ENCODE data around the gene TMCC1.

The TMCC1 gene

DNA sequence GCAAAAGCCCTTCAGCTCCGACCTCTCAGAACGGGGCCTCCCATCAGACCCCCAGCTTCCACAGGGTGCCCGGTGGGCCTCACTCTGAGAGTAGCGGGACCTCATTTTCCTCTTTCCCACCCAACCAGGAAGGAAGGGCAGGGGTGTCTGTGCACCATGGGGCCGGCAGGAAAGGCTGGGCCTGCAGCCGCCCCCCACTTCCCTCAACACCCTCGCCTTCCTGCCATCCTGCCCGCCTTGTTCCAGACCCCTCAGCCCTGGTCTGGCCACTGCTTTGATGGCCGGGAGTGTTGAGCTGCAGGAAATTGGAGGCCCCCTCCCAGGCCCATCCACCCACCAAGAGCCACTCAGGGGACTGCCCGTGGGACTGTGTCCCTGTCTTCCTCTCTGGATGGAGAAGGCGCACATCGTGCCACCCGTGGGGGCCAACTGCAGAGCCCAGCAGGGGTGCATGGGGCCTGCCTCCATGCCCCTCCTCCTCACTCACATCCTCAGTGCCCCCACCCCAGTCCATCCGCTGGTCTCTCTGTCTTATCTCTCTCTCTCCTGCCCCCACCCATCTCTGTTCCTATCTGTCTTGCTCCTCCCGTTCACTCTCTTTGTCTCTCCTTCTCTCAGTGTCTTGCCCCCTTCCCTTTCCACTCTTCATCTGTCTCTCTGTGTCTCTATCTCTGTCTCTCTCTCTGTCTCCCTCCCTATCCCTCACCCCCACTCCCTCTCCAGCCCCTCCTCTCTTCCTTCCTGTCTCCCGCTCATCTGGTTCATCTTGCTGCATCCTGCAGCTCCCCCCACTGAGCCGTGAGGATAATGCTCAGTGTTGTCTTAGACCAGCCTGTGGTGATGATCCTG lies 285.2 kb downstream of the TMCC1 start:
- peak overlapping the region; percentile 96 for H3K4me2 ChIP-seq
- no peaks in the 10 kb centered on the region for H3K9me3 ChIP-seq
- H4K20me1 ChIP-seq = peaks cover 29% of the 10 kb centered on the region
- H3K27me3 ChIP-seq = no peaks in the 10 kb centered on the region
- TF ChIP-seq Cebpa-rat (IDR thresholded peaks at IDR 0.05) = no peak
- peak overlapping the region; percentile 91; the same call in 1 of the 2 replicates for H3K4me3 ChIP-seq
- H3K9ac ChIP-seq = peak overlapping the region; percentile 79
- H3K4me1 ChIP-seq = peaks cover 77% of the 10 kb centered on the region
- H3K27ac ChIP-seq = peak overlapping the region; percentile 86
- no peaks in the 10 kb centered on the region for H3K36me3 ChIP-seq

DNA sequence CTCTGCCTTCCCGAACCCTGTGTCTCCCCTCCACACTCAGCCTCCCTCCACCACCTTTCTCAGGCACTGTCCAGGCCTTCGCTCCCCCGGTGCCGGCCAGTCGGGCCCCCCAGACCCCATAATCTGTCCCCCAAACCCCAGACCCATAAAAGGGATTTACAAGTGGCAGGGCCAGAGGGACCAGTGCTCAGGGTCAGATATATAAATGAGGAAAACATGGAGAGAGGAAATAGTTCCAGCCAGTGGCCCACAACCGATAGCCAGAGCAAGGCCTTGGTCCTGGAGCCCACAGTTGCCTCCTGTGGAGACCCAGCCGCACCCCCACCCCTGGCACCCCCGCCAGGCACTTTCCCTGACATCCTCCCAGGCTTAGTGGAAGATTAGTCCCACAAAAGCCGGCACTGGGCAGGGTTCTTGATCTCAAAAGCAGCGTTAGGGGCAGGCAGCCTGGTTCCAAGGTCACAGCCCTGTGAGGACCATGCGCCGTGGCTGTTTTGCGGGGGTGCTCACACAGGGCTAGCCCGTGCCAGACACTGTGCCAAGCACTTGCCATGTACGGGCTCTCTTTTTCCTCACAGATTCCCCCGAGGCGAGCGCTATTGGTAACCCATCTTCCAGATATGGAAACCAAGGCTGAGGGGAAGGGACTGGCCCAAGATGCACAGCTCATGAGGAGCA lies 286.0 kb downstream of the TMCC1 start:
- H3K9ac ChIP-seq = peak overlapping the region; percentile 79
- peaks cover 37% of the 10 kb centered on the region for H4K20me1 ChIP-seq
- peak overlapping the region; percentile 86 for H3K27ac ChIP-seq
- H3K27me3 ChIP-seq = no peaks in the 10 kb centered on the region
- H3K4me3 ChIP-seq = peak overlapping the region; percentile 91
- no peaks in the 10 kb centered on the region for H3K9me3 ChIP-seq
- H3K4me2 ChIP-seq = peak overlapping the region; percentile 96
- H3K36me3 ChIP-seq = 0 out of 2 replicates have a peak, but pooled peaks cover 5% of the 10 kb centered on the region
- TF ChIP-seq Cebpa-rat (IDR thresholded peaks at IDR 0.05) = no peak
- peaks cover 77% of the 10 kb centered on the region for H3K4me1 ChIP-seq

DNA sequence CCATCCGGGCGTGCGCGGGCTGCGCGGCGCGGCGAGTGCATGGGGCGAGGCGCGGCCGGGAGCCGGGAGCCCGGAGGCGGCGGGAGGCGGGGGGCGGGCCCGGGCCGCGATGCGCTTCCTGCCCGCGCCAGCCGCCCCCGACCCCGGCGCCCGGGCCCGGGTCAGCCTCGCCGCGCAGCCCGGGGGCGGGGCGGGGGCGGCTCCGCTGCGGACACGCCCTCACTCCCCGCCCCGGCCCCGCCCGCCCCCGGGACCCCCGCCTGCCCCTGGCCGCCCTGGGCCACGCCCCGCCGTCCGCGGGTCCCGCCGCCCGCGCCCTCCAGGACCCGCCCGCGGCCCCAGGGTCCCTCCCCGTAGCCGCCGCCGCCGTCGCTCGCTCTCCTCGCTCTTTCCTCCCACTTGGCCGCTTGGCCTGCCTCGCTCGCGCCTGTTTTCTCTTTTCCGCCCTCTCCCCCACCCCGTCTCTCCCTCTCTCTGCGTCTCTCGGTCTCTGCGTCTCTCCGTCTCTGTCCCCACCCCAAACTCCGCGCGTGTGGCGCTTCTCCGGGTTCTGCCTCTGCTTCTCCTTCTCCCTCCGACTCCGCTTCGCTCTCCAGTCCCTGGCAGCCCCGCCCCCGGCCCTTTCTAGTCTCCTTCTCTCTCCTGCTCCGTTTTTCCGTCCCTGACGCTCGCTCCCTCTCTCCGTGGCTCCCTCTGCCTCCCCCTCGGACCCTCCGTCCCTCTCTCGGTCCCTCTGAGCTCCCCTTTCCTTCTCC lies 286.7 kb downstream of the TMCC1 start, which contains the start of gene PLXND1:
Gene PLXND1, minus strand, starts transcription at position 41 of the 755 bp plus-strand sequence. Its CDS starts 37 bp downstream, at position 4.
- peak within 1 kb of the TSS; percentile 87 for H3K9ac ChIP-seq
- peaks cover 12% of the 10 kb centered on the region for H3K36me3 ChIP-seq
- no peaks in the 10 kb centered on the region for H3K9me3 ChIP-seq
- TF ChIP-seq Cebpa-rat (IDR thresholded peaks at IDR 0.05) = no peak
- H4K20me1 ChIP-seq = peaks cover 44% of the 10 kb centered on the region
- H3K4me1 ChIP-seq = peaks cover 77% of the 10 kb centered on the region
- H3K27ac ChIP-seq = peak within 1 kb of the TSS; percentile 86
- peak within 1 kb of the TSS; percentile 91 for H3K4me3 ChIP-seq
- H3K27me3 ChIP-seq = no peaks in the 10 kb centered on the region
- peak within 1 kb of the TSS; percentile 100 for H3K4me2 ChIP-seq

DNA sequence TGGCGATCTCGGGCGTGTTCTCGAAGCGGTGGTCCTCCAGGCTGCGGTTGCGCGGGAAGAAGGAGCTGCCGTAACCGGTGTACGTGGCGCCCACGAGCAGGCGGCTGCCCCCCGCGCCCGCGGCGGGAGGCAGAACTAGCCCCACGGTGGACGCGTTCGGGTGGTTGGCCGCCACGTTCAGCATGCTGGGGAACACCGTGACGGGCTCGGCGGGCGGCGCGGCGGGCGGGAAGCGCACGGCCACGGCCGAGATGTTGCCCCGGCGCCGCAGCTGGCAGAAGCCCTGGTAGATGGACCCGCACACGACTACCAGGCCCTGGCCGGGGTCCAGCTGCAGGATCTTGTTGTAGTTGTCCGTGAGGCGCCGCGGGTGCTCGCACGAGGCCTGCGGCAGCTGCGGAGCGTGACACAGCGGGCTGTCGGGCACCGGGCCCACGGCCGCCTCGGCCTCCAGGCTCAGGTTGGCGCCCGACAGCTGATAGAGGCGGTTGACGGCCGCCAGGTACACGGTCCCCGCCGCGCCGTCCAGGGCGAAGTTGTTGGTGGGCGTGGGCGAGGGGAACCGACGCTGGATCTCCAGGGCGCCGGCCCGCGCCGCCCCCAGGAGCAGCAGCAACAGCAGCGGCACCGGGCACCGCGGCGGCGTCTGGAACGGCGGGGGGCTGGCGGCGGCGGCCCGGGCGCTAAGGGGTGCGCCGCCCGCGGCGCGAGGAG lies 287.4 kb downstream of the TMCC1 start:
- Histone ChIP-seq H3K27ac (peak overlapping the region; percentile 85), H3K36me3 (peaks cover 19% of the 10 kb centered on the region), H3K9ac (peak overlapping the region; percentile 87), H3K4me2 (peak overlapping the region; percentile 100), H3K9me3 (no peaks in the 10 kb centered on the region), H3K27me3 (no peaks in the 10 kb centered on the region), H4K20me1 (peaks cover 51% of the 10 kb centered on the region), H3K4me1 (peaks cover 77% of the 10 kb centered on the region), H3K4me3 (peak overlapping the region; percentile 91)
- no peak for TF ChIP-seq Cebpa-rat (IDR thresholded peaks at IDR 0.05)

DNA sequence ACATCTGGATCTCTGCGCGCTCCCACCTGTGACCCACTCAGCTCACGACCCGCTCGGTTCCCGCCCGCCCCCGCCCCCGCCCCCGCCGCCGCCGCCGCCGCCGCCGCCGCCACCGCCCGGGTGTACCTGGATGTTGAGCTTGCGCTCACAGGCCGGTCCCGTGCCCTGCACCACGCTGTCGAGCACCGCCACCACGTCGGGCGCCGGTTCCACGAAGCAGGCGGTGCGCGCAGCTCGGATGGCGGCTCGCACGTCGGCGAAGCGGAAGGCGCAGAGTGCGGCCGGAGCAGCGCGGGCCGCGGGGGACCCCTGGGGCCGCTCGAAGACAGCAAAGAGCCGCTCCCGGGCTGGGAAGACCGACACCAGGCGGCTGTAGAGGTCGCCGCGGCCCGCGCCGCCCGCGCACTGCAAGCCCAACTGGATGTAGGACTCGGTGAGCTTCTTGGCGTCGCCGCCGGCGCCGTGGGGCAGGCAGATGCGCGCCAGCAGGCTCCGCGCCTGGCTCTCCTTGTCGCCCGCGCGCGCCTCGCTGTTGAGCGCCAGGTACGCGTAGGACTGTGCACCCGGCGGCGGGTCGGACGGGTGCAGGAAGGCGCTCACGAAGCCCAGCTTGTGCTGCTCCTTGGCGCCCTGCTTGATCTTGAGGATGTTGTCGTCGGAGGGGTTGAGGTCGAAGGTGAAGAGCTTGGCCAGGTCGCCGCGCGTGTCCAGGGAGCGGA lies 288.1 kb downstream of the TMCC1 start:
- H3K9me3 ChIP-seq = no peaks in the 10 kb centered on the region
- peaks cover 80% of the 10 kb centered on the region for H3K4me1 ChIP-seq
- TF ChIP-seq Cebpa-rat (IDR thresholded peaks at IDR 0.05) = no peak
- peak overlapping the region; percentile 87 for H3K9ac ChIP-seq
- peaks cover 19% of the 10 kb centered on the region for H3K36me3 ChIP-seq
- H3K27ac ChIP-seq = peak overlapping the region; percentile 85
- peaks cover 58% of the 10 kb centered on the region for H4K20me1 ChIP-seq
- H3K27me3 ChIP-seq = no peaks in the 10 kb centered on the region
- peak overlapping the region; percentile 91 for H3K4me3 ChIP-seq
- H3K4me2 ChIP-seq = peak overlapping the region; percentile 100

DNA sequence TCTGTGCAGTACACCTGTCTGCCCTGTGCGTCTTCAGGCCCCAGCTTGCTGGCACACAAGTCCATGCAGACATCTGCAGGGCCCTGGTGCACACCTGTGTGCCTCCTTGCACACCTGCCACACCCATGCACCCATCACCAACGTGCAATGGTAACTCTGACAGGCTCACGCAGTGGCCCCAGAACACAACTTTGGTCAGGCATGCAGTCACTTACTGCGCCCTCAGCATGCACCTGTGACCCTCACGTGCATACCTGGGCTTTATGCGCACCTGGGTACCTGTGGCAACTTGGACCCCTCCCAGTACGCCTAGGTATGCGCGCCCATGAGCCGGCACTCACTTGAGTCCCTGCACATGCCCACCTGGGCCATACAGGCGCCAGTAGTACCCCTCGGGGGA lies 288.7 kb downstream of the TMCC1 start:
- TF ChIP-seq Cebpa-rat (IDR thresholded peaks at IDR 0.05) = no peak
- Histone ChIP-seq H3K4me2 (peak overlapping the region; percentile 100), H3K9ac (peak overlapping the region; percentile 87), H3K4me1 (peaks cover 80% of the 10 kb centered on the region), H3K4me3 (peak overlapping the region; percentile 91), H3K9me3 (no peaks in the 10 kb centered on the region), H3K27me3 (no peaks in the 10 kb centered on the region), H3K27ac (peak overlapping the region; percentile 56; the same call in 1 of the 2 replicates), H4K20me1 (peaks cover 64% of the 10 kb centered on the region), H3K36me3 (peaks cover 19% of the 10 kb centered on the region)

DNA sequence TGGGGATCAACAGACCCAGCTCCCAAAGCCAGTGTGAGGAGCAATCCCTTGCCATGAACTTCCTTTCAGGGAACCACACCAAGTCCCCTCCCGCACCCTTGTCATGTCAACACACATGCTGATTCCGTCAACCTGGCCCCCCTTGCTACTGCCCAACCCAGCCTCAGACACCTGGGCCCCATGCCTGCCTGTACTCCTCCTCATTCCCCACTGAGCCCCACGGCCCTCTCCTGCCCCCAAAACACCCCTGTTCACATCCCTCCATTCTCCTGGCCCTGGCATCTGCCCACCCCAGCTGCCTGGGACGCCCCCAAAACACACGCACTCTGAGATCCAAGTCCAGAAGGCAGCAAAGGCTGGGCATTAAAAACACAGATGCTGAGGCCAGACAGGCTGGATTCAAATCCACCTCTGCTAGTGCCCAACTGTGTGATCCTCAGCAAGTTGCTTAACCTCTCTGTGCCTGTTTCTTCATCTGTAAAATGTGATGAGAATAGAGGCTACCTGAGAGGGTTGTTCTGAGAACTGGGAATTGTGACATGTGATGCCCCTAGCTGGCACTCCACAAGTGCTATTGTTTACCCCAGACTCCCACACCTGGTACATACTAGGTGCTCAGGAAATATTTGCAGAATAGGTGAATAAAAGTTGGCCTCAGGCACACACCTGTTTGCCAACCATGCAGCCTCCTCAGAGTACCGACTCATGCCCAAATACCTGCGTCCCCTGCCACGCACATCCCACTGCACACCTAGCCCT lies 289.3 kb downstream of the TMCC1 start:
- H3K4me3 ChIP-seq = peak overlapping the region; percentile 91
- peak overlapping the region; percentile 100 for H3K4me2 ChIP-seq
- H3K4me1 ChIP-seq = peaks cover 80% of the 10 kb centered on the region
- H3K36me3 ChIP-seq = peaks cover 19% of the 10 kb centered on the region
- peak overlapping the region; percentile 87 for H3K9ac ChIP-seq
- no peaks in the 10 kb centered on the region for H3K27me3 ChIP-seq
- H4K20me1 ChIP-seq = peaks cover 70% of the 10 kb centered on the region
- H3K27ac ChIP-seq = peak overlapping the region; percentile 56; the same call in 1 of the 2 replicates
- TF ChIP-seq Cebpa-rat (IDR thresholded peaks at IDR 0.05) = no peak
- no peaks in the 10 kb centered on the region for H3K9me3 ChIP-seq

DNA sequence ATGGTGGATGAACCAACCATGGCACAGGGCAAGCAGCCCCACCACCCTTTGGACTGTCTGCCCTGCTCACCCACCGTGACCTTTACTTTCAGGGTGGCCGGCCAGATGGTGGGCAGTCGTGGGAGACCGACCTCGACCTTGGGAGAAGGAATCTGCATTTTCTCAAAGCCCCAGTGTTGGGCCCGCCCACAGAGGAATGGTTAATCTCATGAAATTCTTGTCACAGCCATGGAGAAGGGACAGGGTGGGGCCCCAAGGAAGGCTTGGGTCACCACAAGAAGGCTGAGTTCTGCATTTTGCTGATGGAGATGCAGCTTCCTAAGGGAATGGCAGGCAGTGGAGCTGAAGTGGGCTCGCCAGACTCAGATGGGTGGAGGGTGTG lies 290.0 kb downstream of the TMCC1 start:
- Histone ChIP-seq H3K27ac (peak overlapping the region; percentile 56), H3K4me2 (peak overlapping the region; percentile 100), H3K4me3 (peak overlapping the region; percentile 91), H3K4me1 (peaks cover 80% of the 10 kb centered on the region), H3K27me3 (no peaks in the 10 kb centered on the region), H3K9ac (peak overlapping the region; percentile 87), H3K9me3 (no peaks in the 10 kb centered on the region), H4K20me1 (peaks cover 77% of the 10 kb centered on the region), H3K36me3 (peaks cover 19% of the 10 kb centered on the region)
- TF ChIP-seq Cebpa-rat (IDR thresholded peaks at IDR 0.05) = no peak

Data from BLaER1 (cell line).